PC-9 (cell line): Measurements from ENCODE around the gene RRAGC.

Source experiments
- EZH2 ChIP-seq: fragments of 200-600 bp; sonication (generic); IDR thresholded peaks from 2 replicates; pipeline ENCODE4 v1.8.0; 2017; ENCODE audit warnings: antibody characterized with exemption, low read depth
- TF ChIP-seq, protein P1 (sequence below): fragments of 200-600 bp; sonication (generic); conservative IDR thresholded peaks from 2 replicates; pipeline ENCODE4 v1.6.1; 2017; ENCODE audit warnings: mixed run types, antibody characterized with exemption, mild to moderate bottlenecking, moderate library complexity

DNA sequence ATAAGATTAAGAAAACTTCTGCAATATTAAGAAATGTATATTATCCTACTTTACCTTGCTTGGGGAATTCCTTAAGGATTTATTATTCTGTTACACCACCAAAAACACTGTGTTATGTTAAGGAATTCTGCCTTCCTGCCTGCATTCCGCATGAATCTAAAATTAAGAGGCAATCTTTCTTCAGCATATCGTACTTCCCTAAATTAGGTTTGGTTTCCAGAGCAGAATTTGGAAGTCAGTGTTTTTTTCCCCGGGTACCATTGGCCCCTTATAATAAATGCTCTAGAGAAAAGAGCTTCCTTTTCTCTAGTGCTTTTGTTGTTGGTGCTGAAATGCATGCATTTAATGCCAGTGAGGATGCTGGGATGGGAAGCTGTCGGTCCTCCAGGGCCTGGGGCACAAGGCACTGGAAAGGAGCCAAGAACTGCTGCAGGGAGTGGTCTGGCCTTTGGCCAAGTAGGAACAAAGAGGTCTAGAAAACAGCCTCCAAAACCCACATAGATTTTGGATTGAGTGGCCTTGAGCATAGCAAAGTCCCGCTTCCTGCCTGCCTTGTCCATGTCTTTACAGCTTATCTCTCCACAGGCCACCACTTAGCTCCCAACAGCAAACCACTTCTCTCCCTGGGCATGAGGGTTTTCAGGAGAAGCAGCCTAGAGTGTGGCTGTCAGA lies 69.9 kb downstream of the RRAGC start:
- TF ChIP-seq, protein P1, sequence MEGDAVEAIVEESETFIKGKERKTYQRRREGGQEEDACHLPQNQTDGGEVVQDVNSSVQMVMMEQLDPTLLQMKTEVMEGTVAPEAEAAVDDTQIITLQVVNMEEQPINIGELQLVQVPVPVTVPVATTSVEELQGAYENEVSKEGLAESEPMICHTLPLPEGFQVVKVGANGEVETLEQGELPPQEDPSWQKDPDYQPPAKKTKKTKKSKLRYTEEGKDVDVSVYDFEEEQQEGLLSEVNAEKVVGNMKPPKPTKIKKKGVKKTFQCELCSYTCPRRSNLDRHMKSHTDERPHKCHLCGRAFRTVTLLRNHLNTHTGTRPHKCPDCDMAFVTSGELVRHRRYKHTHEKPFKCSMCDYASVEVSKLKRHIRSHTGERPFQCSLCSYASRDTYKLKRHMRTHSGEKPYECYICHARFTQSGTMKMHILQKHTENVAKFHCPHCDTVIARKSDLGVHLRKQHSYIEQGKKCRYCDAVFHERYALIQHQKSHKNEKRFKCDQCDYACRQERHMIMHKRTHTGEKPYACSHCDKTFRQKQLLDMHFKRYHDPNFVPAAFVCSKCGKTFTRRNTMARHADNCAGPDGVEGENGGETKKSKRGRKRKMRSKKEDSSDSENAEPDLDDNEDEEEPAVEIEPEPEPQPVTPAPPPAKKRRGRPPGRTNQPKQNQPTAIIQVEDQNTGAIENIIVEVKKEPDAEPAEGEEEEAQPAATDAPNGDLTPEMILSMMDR = no peak
- TF ChIP-seq EZH2 = no peak
